HL-60/S4 (cell line): ENCODE results near the gene WWP2.
"Not testable (repeated sequence)": the region's sequence is repeated elsewhere in the genome, so short reads cannot be mapped to it uniquely, and the experiment has no call there.

Source experiments
- in situ Hi-C: fragments of 300-500 bp; cut with MboI; formaldehyde crosslinking; loops from 2 replicates; pipeline ENCODE4 v1.14.3; 2022; ENCODE audit warnings: low sequenced_read_pairs

Gene WWP2

DNA sequence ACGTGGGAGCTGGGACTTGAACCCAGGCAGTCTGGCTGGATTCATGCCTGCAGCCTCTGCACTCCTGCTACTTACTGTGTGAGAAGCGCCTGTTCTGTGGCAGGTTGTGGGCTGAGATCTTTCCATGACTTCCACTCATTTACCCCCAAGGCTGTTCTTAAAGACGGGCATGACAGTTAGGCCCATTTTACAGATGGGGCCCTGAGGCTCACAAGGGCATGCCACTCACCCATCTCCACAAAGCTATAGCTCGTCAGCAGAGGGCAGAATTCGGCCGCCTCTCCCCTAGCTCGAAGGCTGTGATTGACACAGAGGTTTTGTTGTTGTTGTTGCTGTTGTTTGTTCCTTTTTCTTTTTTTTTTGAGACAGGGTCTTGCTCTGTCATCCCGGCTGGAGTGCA is 210.8 kb downstream of the WWP2 start:
- in situ Hi-C loops, result not testable (repeated sequence)

DNA sequence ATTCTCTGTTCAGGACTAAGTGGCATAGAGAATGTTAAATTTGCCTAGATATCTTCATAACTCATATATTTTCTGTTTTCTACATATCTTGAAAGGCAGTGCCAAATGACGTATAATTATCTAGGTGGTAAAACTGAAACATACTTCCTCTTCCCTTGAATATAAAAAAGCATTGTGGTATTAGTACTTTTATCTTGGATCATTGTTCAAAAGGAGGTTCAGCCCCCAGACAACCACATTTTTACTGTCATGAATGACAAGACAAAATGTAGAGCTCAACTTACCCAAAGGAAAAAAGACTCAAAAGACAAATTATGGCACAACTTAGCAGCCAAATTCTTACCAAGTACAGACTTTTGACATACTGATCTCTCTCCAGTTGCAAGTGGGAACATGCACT is 223.1 kb downstream of the WWP2 start:
- in situ Hi-C loops, result not testable (repeated sequence)
